Ramos (cell line): ENCODE measurements around the gene F10.

ENCODE experiments used
- in situ Hi-C: fragments of 300-500 bp; cut with MboI; formaldehyde crosslinking; loops from one replicate; pipeline ENCODE4 v1.14.3; 2022; ENCODE audit warnings: low sequenced_read_pairs; ENCODE audit not compliant: unreplicated experiment

Gene F10

DNA sequence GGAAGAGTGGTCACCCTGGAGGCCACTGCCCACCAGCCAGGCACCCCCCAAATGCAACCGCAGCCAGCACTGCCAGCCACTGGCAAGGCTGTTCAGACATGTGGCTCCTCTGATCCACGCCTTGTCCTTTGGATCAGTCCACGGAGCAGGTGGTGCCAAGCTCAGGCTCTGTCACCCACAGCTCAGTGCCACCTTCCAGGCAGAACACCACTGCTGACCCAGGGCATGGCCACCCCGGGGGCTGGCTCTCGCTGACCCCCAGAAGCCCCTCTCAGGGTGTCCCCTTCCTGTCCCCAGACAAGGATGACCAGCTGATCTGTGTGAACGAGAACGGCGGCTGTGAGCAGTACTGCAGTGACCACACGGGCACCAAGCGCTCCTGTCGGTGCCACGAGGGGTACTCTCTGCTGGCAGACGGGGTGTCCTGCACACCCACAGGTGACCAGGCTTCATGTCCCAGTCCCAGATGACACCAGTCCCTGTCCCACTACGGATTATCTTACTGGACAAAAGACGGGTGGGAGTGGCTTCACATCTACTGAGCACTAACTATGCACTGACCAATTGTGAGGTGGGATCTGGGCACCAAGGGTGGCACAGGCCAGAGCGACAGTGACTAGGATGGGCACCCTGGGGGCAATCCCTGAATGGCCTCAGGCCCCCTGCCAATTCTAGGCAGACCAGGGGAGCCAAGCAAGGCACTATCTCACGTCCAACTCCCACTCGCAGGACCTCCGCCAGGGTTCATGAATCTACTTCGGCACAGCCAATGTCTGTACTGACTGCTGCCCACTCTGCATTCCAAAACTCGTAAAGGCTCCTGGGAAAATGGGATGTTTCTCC lies 7.0 kb upstream of the F10 start:
- in situ Hi-C loops, result no loop called here

DNA sequence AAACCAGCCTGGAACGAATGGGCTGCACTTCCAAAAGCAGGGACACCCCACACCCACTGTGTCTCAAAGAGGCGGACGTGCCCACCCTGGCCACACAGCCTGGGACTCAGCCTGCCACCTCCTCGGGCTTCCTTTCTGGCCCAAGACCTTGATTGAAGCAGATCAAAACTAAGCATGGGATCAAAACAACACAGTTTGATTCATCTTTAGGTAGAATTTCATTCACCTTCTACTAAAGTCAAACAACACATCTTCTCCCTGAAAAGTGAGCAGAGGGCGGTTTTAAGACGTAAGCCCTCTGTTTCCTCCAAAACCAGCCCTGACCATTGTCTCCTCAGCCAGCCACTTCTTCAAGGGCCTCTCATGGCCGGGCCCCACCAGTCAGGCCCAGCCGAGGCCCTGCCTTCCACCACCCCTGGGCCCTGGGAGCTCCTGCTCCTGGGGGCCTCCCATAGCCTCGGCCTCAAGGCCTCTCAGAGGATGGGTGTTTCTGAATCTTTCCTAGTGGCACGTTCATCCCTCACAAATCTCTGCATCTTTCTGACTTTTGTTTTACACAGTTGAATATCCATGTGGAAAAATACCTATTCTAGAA lies 6.3 kb upstream of the F10 start:
- in situ Hi-C loops, result no loop called here

DNA sequence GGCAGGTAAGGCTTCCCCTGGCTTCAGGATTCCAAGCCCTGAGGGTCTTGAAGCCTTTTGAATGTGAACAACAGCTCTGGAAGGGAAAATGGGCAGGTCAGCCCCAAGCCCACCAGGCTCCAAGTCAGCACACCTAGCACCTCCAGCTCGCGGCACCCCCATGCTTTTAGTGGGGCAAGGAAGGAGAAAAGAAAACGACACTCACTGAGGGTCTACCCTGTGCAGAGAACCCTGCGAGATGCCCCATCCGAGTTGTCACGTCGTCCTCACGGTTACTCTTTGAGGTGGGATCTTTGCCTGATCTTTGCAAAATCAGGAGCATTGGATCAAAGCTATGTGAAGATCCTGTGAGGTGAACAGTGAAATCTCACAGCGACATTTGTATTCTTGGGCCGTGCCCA lies 5.7 kb upstream of the F10 start:
- in situ Hi-C loops, result no loop called here

DNA sequence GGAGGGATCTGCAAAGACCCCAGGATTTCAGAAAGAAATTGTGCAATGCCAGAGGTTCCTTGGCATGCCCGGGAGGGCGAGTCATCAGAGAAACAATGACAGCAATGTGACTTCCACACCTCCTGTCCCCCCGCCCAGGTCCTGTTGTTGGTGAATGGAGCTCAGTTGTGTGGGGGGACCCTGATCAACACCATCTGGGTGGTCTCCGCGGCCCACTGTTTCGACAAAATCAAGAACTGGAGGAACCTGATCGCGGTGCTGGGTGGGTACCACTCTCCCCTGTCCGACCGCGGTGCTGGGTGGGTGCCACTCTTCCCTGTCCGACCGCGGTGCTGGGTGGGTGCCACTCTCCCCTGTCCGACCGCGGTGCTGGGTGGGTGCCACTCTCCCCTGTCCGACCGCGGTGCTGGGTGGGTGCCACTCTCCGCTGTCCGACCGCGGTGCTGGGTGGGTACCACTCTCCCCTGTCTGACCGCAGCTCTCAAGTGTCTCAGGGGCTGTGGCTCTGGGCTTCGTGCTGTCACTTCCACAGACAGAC lies 5.2 kb upstream of the F10 start:
- in situ Hi-C loops, result no loop called here

DNA sequence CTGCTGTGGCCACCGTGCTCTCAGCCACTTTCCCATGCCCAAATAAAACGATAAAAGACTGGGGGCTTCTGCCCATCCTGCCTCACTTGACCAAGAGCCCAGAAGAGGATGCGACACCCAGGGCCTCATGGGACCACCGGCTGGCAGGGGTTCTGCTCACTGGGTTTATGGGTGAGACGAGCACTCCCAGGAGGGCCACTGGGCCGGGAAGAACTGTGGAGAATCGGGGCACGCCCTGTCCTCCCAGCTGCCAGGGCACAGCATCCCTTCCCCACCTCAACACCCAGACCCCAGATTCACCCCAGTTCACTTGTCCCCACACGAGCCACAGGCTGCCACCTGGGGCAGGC lies 4.7 kb upstream of the F10 start:
- in situ Hi-C loops, result no loop called here

DNA sequence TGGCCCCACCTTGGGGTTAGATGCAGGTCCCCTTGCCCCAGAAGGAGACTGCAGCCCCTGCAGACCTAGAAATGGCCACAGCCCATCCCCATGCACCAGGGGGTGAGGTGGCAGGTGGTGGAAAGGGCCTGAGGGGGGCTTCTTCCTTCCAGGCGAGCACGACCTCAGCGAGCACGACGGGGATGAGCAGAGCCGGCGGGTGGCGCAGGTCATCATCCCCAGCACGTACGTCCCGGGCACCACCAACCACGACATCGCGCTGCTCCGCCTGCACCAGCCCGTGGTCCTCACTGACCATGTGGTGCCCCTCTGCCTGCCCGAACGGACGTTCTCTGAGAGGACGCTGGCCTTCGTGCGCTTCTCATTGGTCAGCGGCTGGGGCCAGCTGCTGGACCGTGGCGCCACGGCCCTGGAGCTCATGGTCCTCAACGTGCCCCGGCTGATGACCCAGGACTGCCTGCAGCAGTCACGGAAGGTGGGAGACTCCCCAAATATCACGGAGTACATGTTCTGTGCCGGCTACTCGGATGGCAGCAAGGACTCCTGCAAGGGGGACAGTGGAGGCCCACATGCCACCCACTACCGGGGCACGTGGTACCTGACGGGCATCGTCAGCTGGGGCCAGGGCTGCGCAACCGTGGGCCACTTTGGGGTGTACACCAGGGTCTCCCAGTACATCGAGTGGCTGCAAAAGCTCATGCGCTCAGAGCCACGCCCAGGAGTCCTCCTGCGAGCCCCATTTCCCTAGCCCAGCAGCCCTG lies 4.2 kb upstream of the F10 start:
- in situ Hi-C loops, result no loop called here

DNA sequence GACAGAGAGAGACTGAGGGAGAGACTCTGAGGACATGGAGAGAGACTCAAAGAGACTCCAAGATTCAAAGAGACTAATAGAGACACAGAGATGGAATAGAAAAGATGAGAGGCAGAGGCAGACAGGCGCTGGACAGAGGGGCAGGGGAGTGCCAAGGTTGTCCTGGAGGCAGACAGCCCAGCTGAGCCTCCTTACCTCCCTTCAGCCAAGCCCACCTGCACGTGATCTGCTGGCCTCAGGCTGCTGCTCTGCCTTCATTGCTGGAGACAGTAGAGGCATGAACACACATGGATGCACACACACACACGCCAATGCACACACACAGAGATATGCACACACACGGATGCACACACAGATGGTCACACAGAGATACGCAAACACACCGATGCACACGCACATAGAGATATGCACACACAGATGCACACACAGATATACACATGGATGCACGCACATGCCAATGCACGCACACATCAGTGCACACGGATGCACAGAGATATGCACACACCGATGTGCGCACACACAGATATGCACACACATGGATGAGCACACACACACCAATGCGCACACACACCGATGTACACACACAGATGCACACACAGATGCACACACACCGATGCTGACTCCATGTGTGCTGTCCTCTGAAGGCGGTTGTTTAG lies 3.3 kb upstream of the F10 start:
- in situ Hi-C loops, result no loop called here

DNA sequence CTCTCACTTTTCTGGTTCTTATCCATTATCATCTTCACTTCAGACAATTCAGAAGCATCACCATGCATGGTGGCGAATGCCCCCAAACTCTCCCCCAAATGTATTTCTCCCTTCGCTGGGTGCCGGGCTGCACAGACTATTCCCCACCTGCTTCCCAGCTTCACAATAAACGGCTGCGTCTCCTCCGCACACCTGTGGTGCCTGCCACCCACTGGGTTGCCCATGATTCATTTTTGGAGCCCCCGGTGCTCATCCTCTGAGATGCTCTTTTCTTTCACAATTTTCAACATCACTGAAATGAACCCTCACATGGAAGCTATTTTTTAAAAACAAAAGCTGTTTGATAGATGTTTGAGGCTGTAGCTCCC lies 2.8 kb upstream of the F10 start:
- in situ Hi-C loops, result no loop called here

DNA sequence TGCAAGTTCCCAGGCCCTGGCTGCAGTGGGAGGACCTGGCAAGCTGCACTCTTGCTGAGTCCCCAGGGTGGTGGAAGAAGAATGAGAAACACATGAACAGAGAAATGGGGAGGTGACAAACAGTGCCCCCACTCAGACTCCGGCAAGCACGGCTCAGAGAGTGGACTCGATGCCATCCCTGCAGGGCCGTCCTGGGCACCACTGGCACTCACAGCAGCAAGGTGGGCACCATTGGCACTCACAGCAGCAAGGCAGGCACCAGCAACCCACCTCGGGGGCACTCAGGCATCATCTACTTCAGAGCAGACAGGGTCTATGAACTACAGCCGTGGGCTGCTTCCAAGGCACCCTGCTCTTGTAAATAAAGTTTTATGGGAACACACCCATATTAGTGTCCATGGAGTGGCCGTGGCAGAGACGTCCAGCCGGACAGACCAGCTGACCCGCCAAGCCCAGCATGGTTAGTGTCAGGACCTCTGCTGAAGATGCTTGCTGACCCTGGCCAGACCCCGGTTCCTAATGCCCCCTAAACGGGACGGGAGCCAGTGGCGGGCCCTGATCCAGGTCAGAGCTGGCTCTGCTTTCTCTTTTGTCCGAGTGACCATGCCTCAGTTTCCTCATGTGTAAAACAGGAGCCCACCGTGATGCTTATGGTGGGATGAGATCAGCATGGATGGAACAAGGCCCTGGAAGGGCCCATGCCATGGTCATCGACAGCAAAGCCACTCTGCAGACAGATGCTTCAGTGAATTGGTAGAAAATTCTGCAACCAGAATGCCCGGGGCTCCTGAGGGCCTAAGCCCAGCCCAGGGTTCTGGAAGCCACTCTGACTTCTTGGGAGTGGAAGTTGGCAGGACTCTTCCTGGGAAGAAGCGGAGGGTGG lies 2.1 kb upstream of the F10 start:
- in situ Hi-C loops, result no loop called here

DNA sequence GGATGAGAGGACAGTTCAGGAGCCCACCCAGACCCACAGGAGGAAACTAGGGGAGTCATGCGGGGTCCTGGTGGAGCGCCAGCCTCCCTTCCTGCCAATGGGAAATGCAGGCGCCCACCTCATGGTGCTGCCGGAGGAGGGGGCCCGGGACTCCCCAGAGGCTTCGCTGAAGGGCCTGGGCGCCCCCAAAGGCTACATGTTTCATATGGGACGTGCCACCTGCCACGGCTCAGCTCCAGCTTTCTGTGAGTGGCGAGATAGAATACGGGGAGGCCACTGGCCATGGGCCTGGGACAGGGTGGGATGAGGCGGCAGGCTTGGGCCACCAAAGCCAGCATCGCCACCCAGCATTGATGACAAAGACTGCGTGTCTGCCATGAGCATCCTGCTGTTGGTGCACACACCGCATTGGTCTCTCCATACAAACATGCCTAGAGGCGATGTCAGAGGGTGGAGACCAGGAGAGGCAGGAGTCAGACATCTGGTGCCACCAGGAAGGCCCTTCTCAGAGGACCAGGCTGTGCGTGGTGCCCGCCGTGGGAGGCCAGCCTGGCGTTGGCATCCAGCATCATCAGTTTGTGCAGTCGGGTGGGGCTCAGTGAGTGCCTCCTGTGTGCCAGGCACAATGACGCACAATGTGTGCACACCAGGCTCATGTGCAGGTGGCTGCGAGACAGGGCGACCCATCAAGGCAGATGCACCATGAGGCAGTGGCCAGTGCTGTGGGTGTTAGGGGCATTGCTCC lies 1.2 kb upstream of the F10 start:
- in situ Hi-C loops, result no loop called here

DNA sequence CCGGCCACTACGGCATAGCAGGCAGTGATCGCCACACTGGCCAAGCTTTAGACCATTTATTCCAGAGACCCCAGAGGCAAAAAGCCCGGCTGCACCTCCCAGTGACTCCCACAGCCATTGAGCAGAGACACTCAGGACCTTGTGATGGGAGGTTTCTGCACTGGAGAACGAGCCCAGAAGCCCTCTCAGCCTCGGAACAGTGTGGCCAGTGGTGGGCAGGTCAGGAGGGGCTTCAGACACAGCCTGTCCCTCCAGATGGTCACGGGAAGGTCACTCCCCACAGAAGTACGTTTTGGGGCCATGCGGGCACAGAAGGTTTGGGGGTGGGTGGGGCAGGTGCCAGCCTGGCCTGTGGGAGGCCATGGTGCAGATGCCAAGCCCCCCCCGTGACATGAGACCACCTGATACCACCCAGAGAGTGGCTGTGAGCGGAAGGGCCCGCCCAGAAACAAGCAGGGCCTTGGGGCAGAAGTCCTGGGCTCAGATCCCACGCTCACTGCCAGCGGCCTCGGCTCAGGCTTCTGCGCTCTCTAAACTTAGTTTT lies 599 bp upstream of the F10 start:
- in situ Hi-C loops, result no loop called here

DNA sequence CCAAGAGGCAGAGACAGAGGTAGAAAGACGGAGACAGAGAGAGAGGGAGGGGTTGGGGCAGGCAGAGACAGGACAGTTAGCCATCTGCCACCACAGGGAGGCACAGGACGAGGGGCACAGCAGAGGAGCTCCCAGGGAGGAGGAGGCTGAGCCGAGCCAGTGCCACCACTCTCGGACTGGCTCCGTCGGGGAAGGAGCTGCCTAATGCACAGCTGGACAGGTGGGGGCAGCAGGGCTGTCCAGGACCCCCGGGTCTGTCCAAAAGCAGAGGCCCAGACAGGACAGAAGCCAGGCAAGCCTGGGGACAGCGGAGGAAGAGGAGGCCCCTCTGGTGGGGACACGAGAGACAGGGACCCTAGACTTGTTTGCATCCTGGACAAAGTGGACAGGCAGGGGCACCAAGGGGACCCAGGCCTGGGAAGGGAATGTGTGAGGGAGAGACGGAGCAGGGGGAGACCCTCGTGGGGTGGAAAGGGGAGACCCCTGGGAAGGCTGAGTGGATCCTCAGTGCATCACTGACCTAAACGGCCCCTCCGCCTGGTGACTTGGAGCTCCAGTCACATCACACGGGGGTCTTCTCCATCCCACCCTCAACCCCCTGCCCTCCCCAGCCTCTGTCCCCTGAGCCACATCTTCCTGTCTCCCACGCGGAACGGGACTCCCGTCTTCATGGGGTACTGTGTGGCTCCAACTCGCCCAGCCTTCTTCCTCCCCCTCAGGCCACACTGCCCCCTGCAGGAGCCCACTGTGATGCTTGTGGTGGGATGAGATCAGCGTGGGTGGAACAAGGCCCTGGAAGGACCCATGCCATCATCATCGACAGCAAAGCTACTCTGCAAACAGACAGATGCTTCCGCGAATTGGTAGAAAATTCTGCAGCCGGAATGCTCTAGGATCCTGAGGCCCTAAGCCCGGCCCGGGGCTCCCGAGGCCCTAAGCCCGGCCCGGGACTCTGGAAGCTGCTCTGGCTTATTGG lies 915 bp downstream of the F10 start:
- in situ Hi-C loops, result no loop called here

DNA sequence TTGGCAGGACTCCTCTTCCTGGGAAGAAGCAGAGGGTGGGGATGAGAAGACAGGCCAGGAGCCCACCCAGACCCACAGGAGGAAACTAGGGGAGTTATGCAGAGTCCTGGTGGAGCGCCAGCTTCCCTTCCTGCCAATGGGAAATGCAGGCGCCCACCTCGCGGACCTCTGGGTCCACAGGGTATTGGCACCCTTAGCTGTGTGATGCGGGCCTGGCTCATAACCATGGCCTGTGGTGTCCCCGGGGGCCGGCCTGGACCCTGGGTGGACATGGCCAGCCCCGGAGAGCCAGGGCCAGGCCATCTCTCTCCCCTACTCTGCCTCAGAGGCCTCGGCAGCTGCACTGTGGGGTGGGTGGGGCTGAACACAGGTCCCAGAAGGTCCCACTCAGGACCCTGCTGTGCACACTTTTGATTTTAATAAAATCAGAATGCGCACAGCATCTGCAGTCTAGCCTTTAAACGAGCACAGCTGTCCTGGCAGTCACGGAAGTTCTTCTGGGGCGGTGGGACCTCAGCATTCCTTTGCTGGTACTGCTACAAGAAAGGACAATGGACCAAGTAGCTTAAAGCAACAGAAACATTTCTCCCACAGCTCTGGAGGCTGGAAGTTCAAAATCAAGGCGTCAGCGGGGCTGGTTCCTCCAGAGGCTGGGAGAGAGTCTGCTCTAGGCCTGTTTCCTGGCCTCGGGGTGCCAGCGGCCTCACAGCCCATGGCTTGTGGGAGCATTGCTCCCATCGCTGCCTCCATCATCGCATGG lies 1.8 kb downstream of the F10 start:
- in situ Hi-C loops, result no loop called here

DNA sequence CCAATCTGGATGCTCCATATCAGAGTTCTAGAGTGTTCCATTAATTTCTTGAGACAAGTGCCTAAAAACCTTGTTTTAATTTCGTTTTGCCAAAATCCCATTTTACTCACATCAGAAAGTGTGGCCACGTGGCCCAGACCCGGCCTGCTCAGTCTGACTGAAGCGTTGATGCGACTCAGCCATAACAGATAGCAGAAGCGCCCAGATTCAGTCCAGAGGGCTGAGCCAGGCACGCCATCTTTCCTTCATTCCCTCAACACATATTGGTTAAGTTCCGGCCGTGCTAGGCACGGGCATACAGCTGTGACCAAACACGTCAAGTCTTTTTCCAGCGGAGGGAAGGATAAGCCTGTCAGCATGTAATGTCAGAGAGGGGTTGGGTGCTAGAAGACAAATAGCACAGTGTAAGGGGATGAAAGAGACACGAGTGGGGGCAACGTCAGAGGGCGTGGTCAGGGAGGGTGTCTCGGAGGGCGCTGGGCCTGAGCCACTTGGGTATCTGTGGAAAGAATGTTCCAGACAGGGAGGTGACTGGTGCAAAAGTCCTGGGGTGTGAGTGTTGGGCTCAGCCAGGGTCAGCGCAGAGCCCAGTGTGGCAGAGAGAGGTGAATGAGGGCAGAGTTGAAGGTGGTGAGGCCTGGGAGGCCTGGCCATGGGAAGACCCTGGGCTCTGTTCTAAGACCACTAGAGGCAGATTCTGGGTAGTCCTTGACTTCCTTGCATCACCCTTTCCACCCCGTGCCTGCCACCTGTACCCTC lies 3.1 kb downstream of the F10 start:
- in situ Hi-C loops, result no loop called here

DNA sequence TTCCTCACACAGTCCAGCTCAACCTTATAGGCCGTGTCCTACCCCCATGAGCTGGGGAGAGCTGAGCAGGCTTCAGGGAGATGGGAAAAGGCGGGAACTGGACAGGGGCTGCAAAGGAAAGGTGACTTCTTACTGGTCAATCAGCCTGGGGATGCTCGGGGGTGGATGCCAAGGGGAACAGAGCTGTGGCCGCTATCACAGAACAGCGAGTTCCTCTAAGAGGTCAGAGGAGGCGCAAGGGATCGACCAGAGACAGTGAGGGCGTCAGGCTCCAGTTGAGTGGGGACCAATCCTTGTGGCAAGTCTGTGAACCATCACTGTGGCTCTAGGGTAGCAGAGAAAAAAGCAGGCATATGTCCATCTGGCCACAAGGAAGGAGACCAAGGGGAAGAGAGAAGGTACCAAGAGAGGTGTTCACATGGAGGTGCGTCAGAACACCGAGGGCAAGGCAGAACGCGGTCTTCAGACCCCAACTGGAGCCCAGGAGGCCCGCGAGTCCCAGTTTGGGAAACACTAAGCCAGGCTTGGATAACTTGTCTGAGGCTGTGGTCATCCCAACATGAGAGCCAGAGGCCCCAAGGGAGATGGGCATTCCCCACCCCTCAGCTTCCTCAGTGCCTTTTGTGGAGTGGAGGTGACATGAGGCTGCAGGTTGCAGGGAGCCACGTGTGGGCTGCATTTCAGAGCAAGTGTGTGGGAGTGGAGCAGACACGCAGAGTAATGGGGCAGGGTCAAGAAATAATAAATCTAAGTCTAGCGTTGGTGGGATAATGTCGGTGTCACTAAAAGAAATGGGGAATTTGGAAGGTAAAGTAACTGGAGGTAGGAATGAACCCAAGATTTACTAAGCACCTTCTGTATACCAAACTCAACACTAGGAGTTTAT lies 3.9 kb downstream of the F10 start:
- in situ Hi-C loops, result no loop called here
